GM23338 (cell line): ENCODE data around the gene FUT4. TPM values are rescaled to one million over a fixed set of nuclear protein-coding genes. Genes with fewer than 3 reads are reported as not detected.
A peak's percentile ranks its signal among the peaks of the same experiment; 100 is the strongest.

Experiments
- ATAC-seq: fragments of 200-7000 bp; cut with Tn5 transposase; 3 replicates; pipeline ENCODE4 v1.9.1; 2020
- DNase-seq: peaks from one replicate; pipeline ENCODE4 v3.0.0-alpha.2; 2015; ENCODE audit warnings: low spot score
- H2AFZ ChIP-seq: fragments of 200-600 bp; sonication (generic); 2 replicates; pipeline ENCODE4 v1.8.0; 2016; ENCODE audit warnings: antibody characterized with exemption, mild to moderate bottlenecking, moderate library complexity
- H3F3A ChIP-seq: fragments of 200-600 bp; sonication (generic); replicated peaks from 2 replicates; pipeline ENCODE4 v1.8.0; 2017; ENCODE audit warnings: antibody characterized with exemption, mixed run types, low read depth
- H3K27ac ChIP-seq: fragments of 200-600 bp; sonication (generic); 2 replicates; pipeline ENCODE4 v1.6.1; 2016; ENCODE audit warnings: low read depth
- H3K27me3 ChIP-seq: fragments of 200-600 bp; sonication (generic); 2 replicates; pipeline ENCODE4 v1.8.0; 2016; ENCODE audit warnings: mild to moderate bottlenecking, mixed run types, moderate library complexity; ENCODE audit not compliant: insufficient read depth
- H3K36me3 ChIP-seq: fragments of 200-600 bp; sonication (generic); 2 replicates; pipeline ENCODE4 v1.8.0; 2016; ENCODE audit warnings: mild to moderate bottlenecking; ENCODE audit not compliant: insufficient read depth
- H3K4me1 ChIP-seq: fragments of 200-600 bp; sonication (generic); 2 replicates; pipeline ENCODE4 v1.8.0; 2016; ENCODE audit warnings: mild to moderate bottlenecking, moderate library complexity; ENCODE audit not compliant: insufficient read depth
- H3K4me2 ChIP-seq: fragments of 200-600 bp; sonication (generic); 2 replicates; pipeline ENCODE4 v1.7.1; 2017; ENCODE audit warnings: mixed run types
- H3K4me3 ChIP-seq: fragments of 200-600 bp; sonication (generic); 2 replicates; pipeline ENCODE4 v1.6.1; 2016; ENCODE audit warnings: mixed run types
- H3K79me2 ChIP-seq: fragments of 200-600 bp; sonication (generic); replicated peaks from 2 replicates; pipeline ENCODE4 v1.8.0; 2017; ENCODE audit warnings: mild to moderate bottlenecking; ENCODE audit not compliant: insufficient read depth
- H3K9me2 ChIP-seq: fragments of 200-600 bp; sonication (generic); 2 replicates; pipeline ENCODE4 v1.8.0; 2017; ENCODE audit not compliant: insufficient read depth
- H4K20me1 ChIP-seq: fragments of 200-600 bp; sonication (generic); replicated peaks from 2 replicates; pipeline ENCODE4 v1.8.0; 2017; ENCODE audit warnings: mild to moderate bottlenecking; ENCODE audit not compliant: insufficient read depth
- H3K27ac Mint-ChIP-seq: 2 replicates; pipeline ENCODE4 v1.8.0; 2020; ENCODE audit warnings: inconsistent platforms, mild to moderate bottlenecking, moderate library complexity, mixed read lengths
- H3K27me3 Mint-ChIP-seq: 3 replicates; pipeline ENCODE4 v1.8.0; 2022; ENCODE audit warnings: low read depth, mild to moderate bottlenecking, moderate library complexity, mixed read lengths, inconsistent platforms; ENCODE audit not compliant: insufficient read depth, poor library complexity
- H3K36me3 Mint-ChIP-seq: 3 replicates; pipeline ENCODE4 v1.8.0; 2021; ENCODE audit warnings: low read depth, mild to moderate bottlenecking, inconsistent platforms, moderate library complexity, mixed read lengths
- H3K4me1 Mint-ChIP-seq: 3 replicates; pipeline ENCODE4 v1.8.0; 2020; ENCODE audit warnings: mild to moderate bottlenecking, inconsistent platforms, mixed read lengths
- H3K4me3 Mint-ChIP-seq: 3 replicates; pipeline ENCODE4 v1.8.0; 2021; ENCODE audit warnings: moderate library complexity, mild to moderate bottlenecking, inconsistent platforms, mixed read lengths
- H3K9me3 Mint-ChIP-seq: 3 replicates; pipeline ENCODE4 v1.8.0; 2020; ENCODE audit warnings: moderate library complexity, mild to moderate bottlenecking, inconsistent platforms, mixed read lengths
- CTCF ChIP-seq, 2 experiments: fragments of 200-600 bp in 1 of 2; sonication (generic) in 1 of 2; conservative IDR thresholded peaks; 2 replicates each; pipeline versions ENCODE4 v1.5.1 to v1.6.1; 2016 to 2017; ENCODE audit warnings: antibody characterized with exemption in 2 of 2, low read depth in 2 of 2, mild to moderate bottlenecking in 2 of 2, moderate library complexity in 1 of 2
- ETS1 ChIP-seq: IDR thresholded peaks from 2 replicates; pipeline ENCODE4 v1.6.1; 2016; ENCODE audit warnings: antibody characterized with exemption
- EZH2 ChIP-seq: fragments of 200-600 bp; sonication (generic); IDR thresholded peaks from one replicate; pipeline ENCODE4 v1.8.0; 2017; ENCODE audit warnings: antibody characterized with exemption, mild to moderate bottlenecking, low read depth; ENCODE audit not compliant: unreplicated experiment
- EZH2phosphoT487 ChIP-seq: fragments of 200-600 bp; sonication (generic); IDR thresholded peaks from one replicate; pipeline ENCODE4 v1.8.1; 2018; ENCODE audit warnings: antibody characterized with exemption; ENCODE audit not compliant: unreplicated experiment
- JUNB ChIP-seq: IDR thresholded peaks from one replicate; pipeline ENCODE4 v1.6.1; 2016; ENCODE audit warnings: antibody characterized with exemption; ENCODE audit not compliant: unreplicated experiment
- STAT1 ChIP-seq: IDR thresholded peaks from one replicate; pipeline ENCODE4 v1.6.1; 2016; ENCODE audit warnings: antibody characterized with exemption; ENCODE audit not compliant: unreplicated experiment
- ZNF331 ChIP-seq: fragments of 250-450 bp; sonication (Bioruptor Pico); IDR thresholded peaks from 2 replicates; pipeline ENCODE4 v1.5.0; 2020; ENCODE audit warnings: low read depth, mild to moderate bottlenecking, moderate library complexity
- polyA plus RNA-seq: library from polyadenylated mRNA; unstranded; fragments of >200 nt; fragmentation: Nextera tagmentation; extraction: Ambion mirVana; gene quantifications from 2 replicates; pipeline ENCODE4 v1.2.1, GENCODE V29; 2016
- total RNA-seq: library from RNA; depleted of rRNA; stranded (reverse); fragments of >200 nt; shearing (Covaris generic); gene quantifications from 2 replicates; pipeline ENCODE4 v1.2.3, GENCODE V29; 2014

Gene FUT4
- total and polyA plus RNA-seq, 2 experiments from 2014 or later, result 2.4 to 7.4 TPM

GRCh38 chr11:94526645-94527438 is 16.9 kb upstream of the FUT4 start (continued):
- TF ChIP-seq EZH2phosphoT487, result no peak

GRCh38 chr11:94528551-94528950 is 15.2 kb upstream of the FUT4 start:
- Mint-ChIP-seq H3K36me3 (no peaks in the 10 kb centered on the region), H3K27me3 (peaks cover 5% of the 10 kb centered on the region), H3K9me3 (no peaks in the 10 kb centered on the region), H3K4me3 (no peak overlapping the region), H3K27ac (no peak overlapping the region), H3K4me1 (no peaks in the 10 kb centered on the region)
- Histone ChIP-seq H3K9me2 (no peaks in the 10 kb centered on the region), H3K4me1 (no peaks in the 10 kb centered on the region), H3K4me2 (no peak overlapping the region), H3K4me3 (no peak overlapping the region), H3F3A (no peaks in the 10 kb centered on the region), H3K36me3 (no peaks in the 10 kb centered on the region), H3K79me2 (no peaks in the 10 kb centered on the region), H3K27me3 (no peaks in the 10 kb centered on the region; the same call in 1 of the 2 replicates), H3K27ac (no peak overlapping the region), H2AFZ (0 out of 2 replicates have a peak overlapping the region, but pooled peaks have one; percentile 43), H4K20me1 (no peaks in the 10 kb centered on the region)
- no peak for ATAC-seq
- no peak for DNase-seq
- TF ChIP-seq JUNB (no peak), STAT1 (no peak), CTCF (conservative IDR thresholded peaks at IDR 0.05; ENCODE audit: low read depth in 2 of 2) (no peak), ETS1 (no peak), ZNF331 (no peak)

- TF ChIP-seq EZH2 (no peak), ZNF331 (no peak)
- Histone ChIP-seq H3K27me3 (no peaks in the 10 kb centered on the region; the same call in 1 of the 2 replicates), H2AFZ (no peak overlapping the region), H4K20me1 (no peaks in the 10 kb centered on the region), H3K4me1 (no peaks in the 10 kb centered on the region), H3K4me3 (no peak overlapping the region), H3K79me2 (no peaks in the 10 kb centered on the region), H3K36me3 (no peaks in the 10 kb centered on the region), H3F3A (no peaks in the 10 kb centered on the region), H3K9me2 (no peaks in the 10 kb centered on the region), H3K4me2 (no peak overlapping the region), H3K27ac (no peak overlapping the region)
- no peaks in the 10 kb centered on the region for H3K4me1 Mint-ChIP-seq
- no peaks in the 10 kb centered on the region for H3K9me3 Mint-ChIP-seq
- no peak for DNase-seq
- H3K4me3 Mint-ChIP-seq, result no peak overlapping the region
- H3K36me3 Mint-ChIP-seq, result no peaks in the 10 kb centered on the region
- ATAC-seq, result no peak
- no peaks in the 10 kb centered on the region for H3K27me3 Mint-ChIP-seq
- no peak overlapping the region for H3K27ac Mint-ChIP-seq
These were observed 11.5 kb upstream of the FUT4 start for GRCh38 chr11:94532211-94532610.
